DMS 273 treated with DMSO at 0.1 percent for 48 hours (cell line): ENCODE data around the gene CBL.

ENCODE experiments used
- DNase-seq: peaks from one replicate; lab custom pipeline; 2025; lab: John Stamatoyannopoulos, UW

CBL gene

GRCh38 chr11:119310682-119311052 lies 104.5 kb downstream of the CBL start:
- no peak for DNase-seq

DNA sequence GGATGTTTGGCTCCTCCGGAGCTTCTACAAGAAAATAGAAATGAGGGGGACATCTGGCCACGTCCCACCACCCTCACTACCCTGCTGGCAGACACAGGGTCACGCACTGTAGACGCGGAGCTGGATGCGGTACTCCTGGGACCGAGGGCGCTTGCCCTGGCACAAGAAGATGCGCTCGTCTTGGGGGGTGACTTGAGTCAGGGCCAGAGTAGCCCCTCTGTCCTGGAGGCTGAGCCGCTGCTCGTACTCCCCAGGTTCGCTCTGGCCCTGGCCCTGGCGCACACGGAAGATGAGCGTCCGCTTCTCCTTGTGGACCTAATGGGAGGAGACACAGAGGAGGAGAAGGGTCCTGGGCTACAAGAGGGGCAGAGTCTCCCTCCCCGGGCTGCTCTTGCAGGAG lies 108.6 kb downstream of the CBL start:
- DNase-seq: no peak

DNA sequence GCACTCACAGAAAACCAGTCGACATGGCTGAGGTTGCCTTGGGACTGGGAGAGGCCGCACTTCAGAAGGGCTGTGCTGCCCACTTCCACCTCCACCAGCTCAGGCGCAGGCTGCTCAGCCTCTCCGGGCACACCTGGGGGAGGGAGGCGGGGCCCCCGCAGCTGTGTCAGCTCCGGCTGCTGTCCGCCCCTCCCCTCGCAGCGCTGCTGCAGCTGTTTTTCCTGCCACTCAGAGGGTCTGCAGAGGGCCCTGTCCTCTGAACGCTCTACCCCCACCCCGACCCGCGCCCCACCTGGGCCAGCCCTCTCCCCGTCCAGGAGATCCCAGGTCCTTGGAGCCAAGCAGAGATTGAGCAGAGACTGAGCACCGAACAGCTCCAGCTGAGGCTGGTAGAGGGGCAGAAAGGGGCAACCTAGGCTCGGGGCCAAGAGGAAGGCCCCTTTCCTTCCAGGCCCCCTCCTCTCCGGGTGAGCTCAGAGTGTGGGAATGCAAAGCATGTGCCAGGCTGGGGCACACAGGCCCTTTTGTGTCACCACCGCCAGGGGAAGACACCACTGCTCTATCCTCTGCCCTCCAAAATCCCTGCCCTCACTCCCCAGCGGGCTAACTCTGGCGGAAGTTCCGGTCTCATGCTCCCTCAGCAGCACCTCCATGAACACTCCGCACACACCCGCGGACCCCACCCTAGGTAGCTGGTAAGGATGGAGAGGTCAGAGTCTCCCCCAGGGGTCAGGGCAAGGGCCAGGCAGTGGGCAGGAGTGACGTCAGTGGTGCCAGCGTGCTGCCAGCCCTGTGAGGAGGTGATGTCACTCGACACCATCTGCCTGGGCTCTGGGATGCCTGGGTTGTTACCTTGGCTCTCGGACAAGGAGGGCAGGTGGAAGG lies 109.2 kb downstream of the CBL start:
- no peak for DNase-seq

DNA sequence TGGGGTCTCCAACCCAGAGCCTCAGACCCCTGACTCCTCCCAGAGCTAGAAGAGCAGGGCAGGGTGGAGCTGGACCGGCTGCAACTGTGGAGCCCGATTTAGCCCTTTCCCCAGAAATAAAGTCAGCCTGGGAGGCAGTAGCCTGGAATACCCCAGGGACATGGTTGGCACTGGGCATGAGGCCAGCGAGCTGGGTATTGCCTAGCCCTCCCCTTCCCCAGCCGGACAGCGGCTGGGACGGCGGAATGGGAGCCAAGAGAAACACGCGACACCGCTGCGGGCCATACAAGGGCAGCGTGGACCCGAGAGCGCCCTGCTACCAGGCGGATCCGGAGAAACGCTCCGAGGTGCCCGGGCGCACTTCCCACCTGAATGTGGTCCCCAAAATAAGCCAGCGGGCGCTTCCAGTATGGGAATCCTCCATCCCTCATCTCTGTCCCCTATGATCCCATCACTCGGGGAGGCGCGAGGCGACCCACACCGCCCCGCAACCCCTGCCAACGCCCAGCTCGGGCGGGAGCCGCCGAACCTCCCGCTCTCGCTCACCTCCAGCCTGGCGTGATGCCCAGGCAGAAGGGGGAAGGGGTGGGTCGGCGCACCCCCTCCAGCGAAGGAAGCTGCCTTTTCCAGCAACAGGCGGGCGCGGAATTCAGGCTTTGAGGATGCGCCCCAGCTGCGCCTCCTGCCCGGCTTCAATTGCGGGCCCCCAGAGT lies 110.0 kb downstream of the CBL start:
- peak; percentile 10 for DNase-seq

GRCh38 chr11:119316729-119317591 lies 110.8 kb downstream of the CBL start, which contains the start of gene MCAM:
TSS of gene MCAM (minus strand) at chr11:119317130. CDS start at chr11:119317101, 29 bp downstream.
- DNase-seq: no peak

- no peak for DNase-seq
These were observed 111.6 kb downstream of the CBL start for GRCh38 chr11:119317592-119318239.

GRCh38 chr11:119318240-119319135 lies 112.3 kb downstream of the CBL start:
- DNase-seq: no peak

- DNase-seq: no peak
These were observed 113.1 kb downstream of the CBL start for GRCh38 chr11:119319136-119319699.

DNA sequence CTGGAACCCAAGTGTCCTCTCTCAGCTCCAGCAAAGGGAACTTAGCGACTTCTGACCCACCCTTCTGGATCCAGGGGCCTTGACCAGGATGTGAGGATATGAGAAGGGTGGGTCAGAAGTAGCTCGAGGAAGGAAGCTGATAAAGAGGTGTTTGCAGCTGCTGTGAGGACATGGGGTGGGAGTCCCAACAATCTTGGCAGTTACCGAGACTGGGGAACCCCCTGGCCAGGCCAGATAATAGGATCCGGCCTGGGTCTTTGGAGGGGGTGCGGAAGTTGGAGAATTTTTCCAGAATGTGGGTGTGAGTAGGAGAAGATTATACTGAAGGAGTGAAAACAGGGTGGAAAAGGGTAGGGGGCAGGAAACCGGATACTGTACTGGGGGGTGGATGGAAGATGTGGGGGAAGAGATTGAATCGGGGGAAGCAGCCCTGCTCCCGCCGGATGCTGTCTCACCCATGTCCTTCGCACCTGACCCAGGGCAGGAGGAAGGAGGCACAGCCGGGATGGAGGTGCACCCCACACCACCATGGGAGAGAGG lies 113.6 kb downstream of the CBL start:
- DNase-seq: no peak

GRCh38 chr11:119320240-119320775 lies 114.2 kb downstream of the CBL start:
- DNase-seq: no peak

DNA sequence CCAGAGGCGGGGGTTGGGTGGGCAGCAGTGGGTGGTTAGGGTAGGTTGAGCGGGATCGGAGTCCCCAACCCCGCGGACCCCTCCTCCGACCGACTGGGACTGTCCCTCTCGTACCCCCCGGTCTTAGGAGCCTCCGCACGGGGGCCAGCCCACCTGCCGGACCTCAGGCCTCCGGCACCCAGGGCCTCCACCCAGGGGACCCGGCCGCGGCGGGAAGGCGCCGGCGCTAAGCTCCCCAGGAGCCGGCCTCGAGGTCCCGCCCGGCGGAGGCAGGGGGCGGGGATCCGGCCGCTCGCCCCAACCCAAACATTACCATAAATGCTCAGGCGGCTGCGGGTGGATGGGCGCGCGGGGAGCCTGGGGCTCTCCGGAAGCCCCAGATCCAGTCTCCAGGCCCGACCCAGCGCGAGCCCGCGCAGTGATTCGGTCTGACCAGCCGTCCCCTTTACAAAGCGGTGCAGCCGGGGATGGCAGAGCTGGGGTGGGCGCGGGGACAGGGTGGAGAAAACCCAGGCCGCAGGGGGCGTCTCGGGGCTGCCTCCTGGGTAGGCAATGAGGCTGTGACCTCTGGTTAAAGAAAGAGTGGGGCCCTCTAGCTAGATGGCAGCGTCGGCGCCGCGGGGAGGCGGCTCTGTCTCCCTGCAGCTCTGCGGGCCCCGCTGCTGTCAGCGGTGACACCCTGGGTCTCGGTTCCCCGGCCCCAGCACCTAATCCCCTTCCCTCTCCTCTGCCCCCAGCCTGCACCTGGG lies 114.8 kb downstream of the CBL start:
- DNase-seq: no peak

DNA sequence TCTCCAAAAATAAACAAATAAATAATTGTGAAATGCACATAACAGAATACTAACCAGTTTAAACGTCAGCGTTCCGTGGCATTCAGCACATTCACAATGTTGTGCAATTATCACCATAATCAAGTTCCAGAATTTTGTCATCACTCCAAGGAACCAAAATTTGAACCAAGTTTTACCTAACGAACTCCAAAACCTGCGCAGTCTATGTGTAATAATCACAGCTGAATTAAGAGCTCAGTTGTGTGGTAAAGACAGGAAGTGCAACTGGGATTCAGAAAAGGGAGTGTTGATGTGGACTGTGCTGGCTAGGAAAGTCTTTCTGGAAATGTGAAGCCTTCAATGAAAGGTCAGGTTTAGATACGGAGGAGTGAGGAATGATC lies 116.2 kb downstream of the CBL start:
- no peak for DNase-seq

DNA sequence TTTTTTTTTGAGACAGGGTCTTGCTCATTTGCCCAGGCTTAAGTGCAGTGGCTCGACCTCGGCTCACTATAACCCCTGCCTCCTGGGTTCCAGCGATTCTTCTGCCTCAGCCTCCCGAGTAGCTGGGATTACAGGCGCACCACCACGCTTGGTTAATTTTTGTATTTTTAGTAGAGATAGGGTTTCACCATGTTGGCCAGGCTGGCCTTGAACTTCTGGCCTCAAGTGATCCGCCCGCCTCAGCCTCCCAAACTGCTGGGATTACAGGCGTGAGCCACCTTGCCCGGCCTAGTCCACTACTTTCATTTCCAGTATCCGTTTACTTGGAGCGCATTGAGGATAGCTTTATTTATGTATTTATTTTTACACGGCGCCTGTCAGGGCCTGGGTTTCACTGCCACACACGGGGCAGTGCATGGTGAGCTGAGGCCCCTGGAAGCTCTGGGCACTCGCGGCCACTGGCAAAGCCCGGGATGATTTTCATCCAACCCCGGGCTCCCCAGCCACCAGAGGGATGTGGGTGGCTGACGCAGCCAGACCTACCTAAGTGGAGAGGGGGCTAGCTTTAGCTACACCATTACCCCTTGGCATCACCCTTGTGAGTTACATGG lies 116.9 kb downstream of the CBL start:
- DNase-seq: no peak

DNA sequence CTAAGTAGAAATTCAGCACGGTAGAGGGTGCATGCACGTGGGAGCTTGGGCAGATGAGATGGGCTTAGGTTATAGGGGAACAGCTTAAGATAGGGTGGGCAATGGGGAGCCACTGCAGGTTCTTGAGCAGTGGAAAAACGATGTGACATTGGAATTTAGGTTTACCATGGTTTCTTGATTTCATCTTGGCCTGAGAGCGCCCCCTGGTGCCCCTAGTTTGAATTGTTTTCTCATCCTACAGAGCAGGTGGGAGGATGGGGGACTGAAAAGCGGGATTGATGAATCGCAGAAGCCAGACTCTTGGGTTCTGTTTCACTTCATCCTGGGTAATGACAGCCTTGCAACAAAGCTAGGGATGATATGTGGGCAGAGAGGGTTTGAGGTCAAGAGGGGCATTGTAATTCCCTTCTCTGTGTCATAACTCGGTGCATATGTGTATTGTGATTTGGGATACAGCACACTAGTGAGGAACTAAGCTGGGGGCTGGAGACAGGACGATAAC lies 117.4 kb downstream of the CBL start:
- no peak for DNase-seq

DNA sequence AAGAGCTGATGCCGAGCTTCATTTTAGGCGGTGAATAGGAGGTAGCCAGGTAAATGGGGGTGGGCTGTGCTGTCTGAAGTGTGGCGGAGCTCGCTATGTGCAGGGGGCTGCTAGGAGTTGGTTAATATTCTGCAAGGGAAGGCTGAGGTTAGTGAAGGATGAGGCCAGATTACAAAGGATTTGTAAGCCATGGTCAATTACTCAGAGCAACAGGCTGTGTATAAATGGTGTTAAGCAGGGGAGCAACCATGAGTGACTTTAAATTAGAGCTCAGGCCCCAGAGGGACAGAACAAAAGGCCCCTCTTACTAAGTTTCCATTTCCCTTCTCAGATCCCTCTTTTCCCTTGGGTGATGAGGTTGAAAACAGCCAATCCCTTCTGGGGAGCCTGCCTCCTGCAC lies 118.0 kb downstream of the CBL start:
- no peak for DNase-seq

- no peak for DNase-seq
These were observed 123.2 kb downstream of the CBL start for GRCh38 chr11:119329320-119329719.

DNA sequence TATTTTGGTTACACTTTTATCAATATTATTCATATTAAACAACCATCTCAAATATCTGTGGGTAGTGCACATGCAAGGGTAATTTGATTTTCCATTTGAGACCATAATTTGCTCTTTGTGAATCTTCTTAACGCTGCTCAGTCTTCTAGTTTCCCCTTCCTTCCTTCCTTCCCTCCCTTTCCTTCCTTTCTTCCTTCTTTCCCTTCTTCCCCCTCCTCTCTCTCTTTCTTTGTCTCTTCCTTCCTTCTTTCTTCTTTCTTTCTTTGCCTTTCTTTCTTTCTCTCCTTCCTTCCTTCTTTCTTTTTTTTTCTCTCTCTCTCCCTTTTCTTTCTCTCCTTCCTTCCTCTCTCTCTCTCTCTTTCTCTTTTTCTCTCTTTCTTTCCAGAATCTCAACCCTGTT lies 124.1 kb downstream of the CBL start:
- DNase-seq: no peak

GRCh38 chr11:119332111-119332765 lies 126.1 kb downstream of the CBL start:
- no peak for DNase-seq
